Fibroblast of lung (primary cell): ENCODE measurements around the gene CCDC198. TPM values are rescaled to one million over a fixed set of nuclear protein-coding genes. Genes with fewer than 3 reads are reported as not detected.

Source experiments
- DNase-seq, 2 donors: peaks; one replicate each; pipeline versions ENCODE4 v3.0.0 to v3.0.0-alpha.2; 2010; ENCODE audit warnings: low read depth in 2 of 2
- H2AFZ ChIP-seq: 2 replicates; pipeline ENCODE4 v1.5.1; 2012; ENCODE audit warnings: low read length, control low read depth, inconsistent platforms
- H3K27ac ChIP-seq: 2 replicates; pipeline ENCODE4 v1.5.1; 2011; ENCODE audit warnings: low read length, control low read depth; ENCODE audit not compliant: insufficient read depth
- H3K27me3 ChIP-seq: 2 replicates; pipeline ENCODE4 v1.5.1; 2011; ENCODE audit warnings: mild to moderate bottlenecking, low read length; ENCODE audit not compliant: control insufficient read depth, insufficient read depth
- H3K36me3 ChIP-seq: 2 replicates; pipeline ENCODE4 v1.5.1; 2011; ENCODE audit warnings: low read length; ENCODE audit not compliant: control insufficient read depth, insufficient read depth
- H3K4me1 ChIP-seq: 2 replicates; pipeline ENCODE4 v1.5.1; 2011; ENCODE audit warnings: low read length; ENCODE audit not compliant: control insufficient read depth, insufficient read depth; ENCODE audit errors: extremely low read depth
- H3K4me2 ChIP-seq: 2 replicates; pipeline ENCODE4 v1.5.1; 2011; ENCODE audit warnings: low read length, control low read depth; ENCODE audit not compliant: insufficient read depth; ENCODE audit errors: extremely low read depth
- H3K4me3 ChIP-seq, 4 experiments: fragments of 200-600 bp in 1 of 4; sonication (generic) in 1 of 4; replicated peaks in 1 of 4; 2 replicates each; pipeline ENCODE4 v1.5.1; 2011 to 2016; ENCODE audit warnings: low read length in 4 of 4, low read depth in 3 of 4, mild to moderate bottlenecking in 3 of 4, control low read depth in 2 of 4, inconsistent platforms in 1 of 4, mixed read lengths in 1 of 4; ENCODE audit not compliant: insufficient read depth in 1 of 4; ENCODE audit errors: control extremely low read depth in 1 of 4
- H3K79me2 ChIP-seq: 2 replicates; pipeline ENCODE4 v1.5.1; 2012; ENCODE audit warnings: mild to moderate bottlenecking, low read length, inconsistent platforms; ENCODE audit not compliant: control insufficient read depth, insufficient read depth
- H3K9ac ChIP-seq: 2 replicates; pipeline ENCODE4 v1.5.1; 2011; ENCODE audit warnings: mild to moderate bottlenecking, low read length, control low read depth; ENCODE audit not compliant: insufficient read depth
- H3K9me3 ChIP-seq: 2 replicates; pipeline ENCODE4 v1.5.1; 2012; ENCODE audit warnings: low read depth, low read length; ENCODE audit not compliant: control insufficient read depth, insufficient read depth
- H4K20me1 ChIP-seq: 2 replicates; pipeline ENCODE4 v1.5.1; 2011; ENCODE audit warnings: low read length; ENCODE audit not compliant: control insufficient read depth, insufficient read depth; ENCODE audit errors: extremely low read depth
- CTCF ChIP-seq, 2 donors: IDR thresholded peaks in 1 of 2; conservative IDR thresholded peaks in 1 of 2; 1 replicate in 1 of 2; 2 replicates in 1 of 2; pipeline ENCODE4 v1.5.1; 2011 to 2012; ENCODE audit warnings: low read length in 2 of 2, control low read depth in 1 of 2, inconsistent platforms in 1 of 2, low read depth in 1 of 2, mild to moderate bottlenecking in 1 of 2
- EZH2 ChIP-seq: IDR thresholded peaks from 2 replicates; pipeline ENCODE4 v1.5.1; 2012; ENCODE audit warnings: low read length, control low read depth, mild to moderate bottlenecking; ENCODE audit errors: missing control alignments
- polyA plus RNA-seq, 2 donors: library from polyadenylated mRNA; depleted of rRNA in 1 of 2; stranded (reverse) in 1 of 2; unstranded in 1 of 2; fragments of >200 nt; gene quantifications; 2 replicates each; pipeline ENCODE4 v1.2.1, GENCODE V29; 2011 to 2012; ENCODE audit warnings: missing spikeins in 1 of 2
- total RNA-seq: library from RNA; depleted of rRNA; stranded (reverse); fragments of >200 nt; gene quantifications from 2 replicates; pipeline ENCODE4 v1.2.1, GENCODE V29; 2014

CCDC198 gene
- total and polyA plus RNA-seq, 2 donors (not counting 1 experiment from before 2014, with no cell fraction given): not detected

DNA sequence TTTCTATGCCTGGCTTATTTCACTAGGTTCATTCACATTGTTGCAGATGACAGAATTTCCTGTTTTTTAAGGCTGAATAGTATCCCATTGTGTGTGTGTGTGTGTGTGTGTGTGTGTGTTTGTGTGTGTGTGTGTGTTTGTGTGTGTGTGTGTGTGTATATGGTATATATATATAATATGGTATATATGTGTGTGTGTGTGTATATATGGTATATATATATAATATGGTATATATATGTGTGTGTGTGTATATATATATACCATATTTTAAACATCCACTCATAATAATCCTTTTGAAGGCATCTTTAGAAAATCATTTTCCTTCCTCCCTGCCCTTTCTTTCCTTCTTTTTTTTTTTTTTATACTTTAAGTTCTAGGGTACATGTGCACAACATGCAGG, 5.0 kb upstream of the CCDC198 start:
- Histone ChIP-seq H3K9ac (no peak overlapping the region), H2AFZ (no peak overlapping the region), H3K4me3 (no peak overlapping the region), H3K4me1 (no peaks in the 10 kb centered on the region), H3K79me2 (no peaks in the 10 kb centered on the region), H3K27ac (no peak overlapping the region), H3K4me2 (no peak overlapping the region), H3K36me3 (no peaks in the 10 kb centered on the region), H3K9me3 (no peaks in the 10 kb centered on the region), H4K20me1 (no peaks in the 10 kb centered on the region), H3K27me3 (no peaks in the 10 kb centered on the region)
- DNase-seq: no peak
- TF ChIP-seq CTCF (conservative IDR thresholded peaks at IDR 0.05 in 1 of 2, IDR thresholded peaks at IDR 0.05 in 1 of 2; ENCODE audit: low read depth in 1 of 2, low read length in 2 of 2) (no peak), EZH2 (no peak)

GRCh38 chr14:57498035-57498434, 4.4 kb upstream of the CCDC198 start:
- Histone ChIP-seq H3K9ac (no peak overlapping the region), H3K4me1 (no peaks in the 10 kb centered on the region), H3K27ac (no peak overlapping the region), H3K9me3 (no peaks in the 10 kb centered on the region), H3K4me3 (no peak overlapping the region), H2AFZ (no peak overlapping the region), H3K4me2 (no peak overlapping the region), H4K20me1 (no peaks in the 10 kb centered on the region), H3K79me2 (no peaks in the 10 kb centered on the region), H3K27me3 (no peaks in the 10 kb centered on the region), H3K36me3 (no peaks in the 10 kb centered on the region)
- TF ChIP-seq EZH2 (no peak), CTCF (conservative IDR thresholded peaks at IDR 0.05 in 1 of 2, IDR thresholded peaks at IDR 0.05 in 1 of 2; ENCODE audit: low read depth in 1 of 2, low read length in 2 of 2) (no peak)
- no peak for DNase-seq

GRCh38 chr14:57495416-57495815, 1.8 kb upstream of the CCDC198 start:
- H3K9me3 ChIP-seq: no peaks in the 10 kb centered on the region
- H3K79me2 ChIP-seq: no peaks in the 10 kb centered on the region
- H3K27ac ChIP-seq: no peak overlapping the region
- H3K4me3 ChIP-seq: no peak overlapping the region
- DNase-seq: no peak
- TF ChIP-seq EZH2 (no peak), CTCF (conservative IDR thresholded peaks at IDR 0.05 in 1 of 2, IDR thresholded peaks at IDR 0.05 in 1 of 2; ENCODE audit: low read depth in 1 of 2, low read length in 2 of 2) (no peak)
- H3K9ac ChIP-seq: no peak overlapping the region
- H3K4me1 ChIP-seq: no peaks in the 10 kb centered on the region
- no peak overlapping the region for H2AFZ ChIP-seq
- no peaks in the 10 kb centered on the region for H3K27me3 ChIP-seq
- no peaks in the 10 kb centered on the region for H3K36me3 ChIP-seq
- no peaks in the 10 kb centered on the region for H4K20me1 ChIP-seq
- H3K4me2 ChIP-seq: no peak overlapping the region
